Activated CD8-positive, alpha-beta memory T cell treated with anti-CD3 and anti-CD28 coated beads for 4 hours (primary cell): ENCODE results near the gene FBXW5.

ENCODE experiments used
- DNase-seq, 2 donors: peaks; one replicate each; pipeline ENCODE4 v3.0.0-alpha.2; 2020; ENCODE audit warnings: low read depth in 2 of 2

The FBXW5 gene

GRCh38 chr9:136977649-136978072 lies 33.1 kb upstream of the FBXW5 start:
- no peak for DNase-seq

GRCh38 chr9:136977223-136977622 lies 32.7 kb upstream of the FBXW5 start, which contains the start of gene PTGDS:
TSS of gene PTGDS (plus strand) at chr9:136977504. CDS start at chr9:136977579, 75 bp downstream.
- no peak for DNase-seq

GRCh38 chr9:136975644-136976043 lies 31.1 kb upstream of the FBXW5 start:
- DNase-seq = no peak

GRCh38 chr9:136974817-136975535 lies 30.4 kb upstream of the FBXW5 start:
- no peak for DNase-seq

- DNase-seq = no peak
These were observed 29.4 kb upstream of the FBXW5 start for GRCh38 chr9:136973618-136974617.

GRCh38 chr9:136972743-136973142 lies 28.2 kb upstream of the FBXW5 start:
- DNase-seq = no peak

- DNase-seq = no peak
These were observed 27.8 kb upstream of the FBXW5 start for GRCh38 chr9:136972335-136972734.

- no peak for DNase-seq
These were observed 27.2 kb upstream of the FBXW5 start for GRCh38 chr9:136971746-136972145.

GRCh38 chr9:136970361-136970760 lies 25.8 kb upstream of the FBXW5 start:
- no peak for DNase-seq

- DNase-seq = no peak
These were observed 25.2 kb upstream of the FBXW5 start for GRCh38 chr9:136969774-136970173.

GRCh38 chr9:136969150-136969549 lies 24.6 kb upstream of the FBXW5 start:
- DNase-seq = no peak

- no peak for DNase-seq
These were observed 24.0 kb upstream of the FBXW5 start for GRCh38 chr9:136968333-136969127.

- no peak for DNase-seq
These were observed 21.4 kb upstream of the FBXW5 start for GRCh38 chr9:136965771-136966484.

GRCh38 chr9:136964833-136965422 lies 20.4 kb upstream of the FBXW5 start:
- DNase-seq = no peak

GRCh38 chr9:136964171-136964689 lies 19.7 kb upstream of the FBXW5 start:
- DNase-seq = no peak

GRCh38 chr9:136963751-136964150 lies 19.2 kb upstream of the FBXW5 start:
- DNase-seq = no peak

GRCh38 chr9:136963341-136963740 lies 18.8 kb upstream of the FBXW5 start:
- DNase-seq = no peak

GRCh38 chr9:136962701-136963248 lies 18.2 kb upstream of the FBXW5 start:
- DNase-seq = no peak

- DNase-seq = no peak
These were observed 17.6 kb upstream of the FBXW5 start for GRCh38 chr9:136962163-136962562.
